Activated T-helper 1 cell treated with anti-CD3 and anti-CD28 coated beads, Interleukin-2, amount 50 U/mL, for 16 hours (primary cell): Measurements from ENCODE around the gene GATA6.
"Not testable (repeated sequence)": the region's sequence is repeated elsewhere in the genome, so short reads cannot be mapped to it uniquely, and the experiment has no call there.

Experiments used
- DNase-seq, 2 donors: peaks; one replicate each; pipeline ENCODE4 v3.0.0-alpha.2; 2020; ENCODE audit warnings: low read depth in 1 of 2, low spot score in 1 of 2

Gene GATA6

GRCh38 chr18:22203536-22204213 is 34.3 kb downstream of the GATA6 start:
- no peak for DNase-seq

GRCh38 chr18:22204214-22204536 is 34.8 kb downstream of the GATA6 start:
- DNase-seq, result no peak

GRCh38 chr18:22204996-22205395 is 35.6 kb downstream of the GATA6 start:
- no peak for DNase-seq

- no peak for DNase-seq
Observed at GRCh38 chr18:22207021-22207758, 37.8 kb downstream of the GATA6 start.

GRCh38 chr18:22210311-22210754 is 40.9 kb downstream of the GATA6 start:
- DNase-seq, result no peak

- DNase-seq, result no peak
Observed at GRCh38 chr18:22211657-22212056, 42.3 kb downstream of the GATA6 start.

GRCh38 chr18:22213333-22213973 is 44.1 kb downstream of the GATA6 start:
- DNase-seq, result no peak

GRCh38 chr18:22214731-22215528 is 45.5 kb downstream of the GATA6 start:
- DNase-seq, result no peak

- DNase-seq, result no peak
Observed at GRCh38 chr18:22218835-22219234, 49.4 kb downstream of the GATA6 start.

- no peak for DNase-seq
Observed at GRCh38 chr18:22219568-22220355, 50.4 kb downstream of the GATA6 start.

GRCh38 chr18:22220585-22220984 is 51.2 kb downstream of the GATA6 start:
- not testable (repeated sequence) for DNase-seq

- DNase-seq, result no peak
Observed at GRCh38 chr18:22221350-22221749, 52.0 kb downstream of the GATA6 start.

- no peak for DNase-seq
Observed at GRCh38 chr18:22223254-22223964, 54.0 kb downstream of the GATA6 start.

GRCh38 chr18:22223965-22224322 is 54.6 kb downstream of the GATA6 start:
- no peak for DNase-seq

- DNase-seq, result no peak
Observed at GRCh38 chr18:22224339-22224738, 55.0 kb downstream of the GATA6 start.

- DNase-seq, result no peak
Observed at GRCh38 chr18:22226801-22227200, 57.4 kb downstream of the GATA6 start.

GRCh38 chr18:22228976-22229375 is 59.6 kb downstream of the GATA6 start:
- no peak for DNase-seq

- DNase-seq, result no peak
Observed at GRCh38 chr18:22229456-22230124, 60.2 kb downstream of the GATA6 start.

GRCh38 chr18:22230471-22230945 is 61.1 kb downstream of the GATA6 start:
- DNase-seq, result no peak
